ENCODE data around the gene RABEP2. TPM values are rescaled to one million over a fixed set of nuclear protein-coding genes. Genes with fewer than 3 reads are reported as not detected.

Gene RABEP2
- total RNA-seq, 1 experiment from 2014 or later = 17.5 TPM

DNA sequence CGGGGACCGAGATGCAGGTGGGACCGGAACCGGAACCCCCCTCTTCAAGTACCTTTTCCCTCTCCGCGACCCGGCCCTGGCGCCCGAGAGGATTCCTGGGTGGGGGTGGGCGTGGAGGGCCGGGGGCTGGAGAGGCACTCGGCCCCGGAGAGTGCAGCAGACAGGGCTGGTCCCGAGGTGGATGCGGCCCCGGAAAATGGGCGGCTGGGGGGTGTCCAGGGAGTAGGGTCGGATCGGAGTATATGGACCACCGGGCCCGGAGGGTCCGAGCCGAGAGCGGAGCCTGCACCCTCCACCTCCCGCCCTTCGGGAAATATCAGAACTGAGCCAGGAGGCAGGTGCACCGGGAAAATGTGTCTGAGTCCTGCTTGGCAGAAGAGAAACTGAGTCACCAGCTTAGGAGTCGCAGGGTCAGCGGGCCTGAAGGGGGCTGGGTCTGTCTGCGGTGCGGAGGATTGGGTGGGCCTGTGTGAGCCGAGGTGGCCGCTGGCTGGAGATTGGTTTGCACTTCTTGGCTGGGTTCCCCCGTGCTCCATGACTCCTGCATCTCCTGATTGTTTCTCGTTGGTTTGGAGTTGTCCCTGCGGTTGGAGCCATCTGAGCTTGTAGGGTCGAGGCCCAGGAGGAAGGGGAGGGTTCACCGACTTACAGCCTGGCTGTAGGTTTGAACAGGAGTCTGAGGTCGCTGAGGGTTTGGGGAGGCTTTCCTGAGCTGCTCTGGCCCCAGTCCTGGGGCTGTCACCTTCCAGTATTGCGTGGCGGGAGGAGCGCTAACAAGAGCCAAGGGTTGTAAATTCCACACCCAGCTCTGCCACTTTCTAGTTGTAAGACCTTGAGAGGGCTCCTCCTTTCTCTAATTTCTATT is 60.9 kb downstream of the RABEP2 start:
- Histone ChIP-seq H2BK20ac (ENCODE audit: low read depth, low read length, poor library complexity, severe bottlenecking) (no peak overlapping the region), H3K9ac (ENCODE audit: extremely low read depth, insufficient read length, low read length) (peak overlapping the region; percentile 63), H3K18ac (ENCODE audit: insufficient read length, low read depth, low read length) (no peak overlapping the region), H4K8ac (replicated peaks; ENCODE audit: insufficient read length, low read depth, low read length) (no peak overlapping the region), H2BK120ac (ENCODE audit: low read depth, low read length, poor library complexity, severe bottlenecking) (no peak overlapping the region), H3T11ph (ENCODE audit: low read length) (no peak overlapping the region), H2AK5ac (ENCODE audit: insufficient read length, low read length) (no peak overlapping the region), H2BK5ac (ENCODE audit: insufficient read length, low read length) (no peak overlapping the region), H4K5ac (ENCODE audit: insufficient read length, low read depth, low read length) (no peak overlapping the region), H3K79me2 (ENCODE audit: insufficient read depth, low read length) (peaks cover 9% of the 10 kb centered on the region; the same call in 1 of the 2 replicates), H3K9me3 (ENCODE audit: control insufficient read depth, low read depth, low read length) (no peaks in the 10 kb centered on the region), H3K4me1 (ENCODE audit: insufficient read depth, low read length) (peaks cover 1% of the 10 kb centered on the region; the same call in 1 of the 2 replicates), H4K20me1 (ENCODE audit: control insufficient read depth, insufficient read depth, insufficient read length) (no peaks in the 10 kb centered on the region), H2AFZ (ENCODE audit: low read length) (no peak overlapping the region), H2BK12ac (ENCODE audit: insufficient read length, low read depth, low read length) (no peak overlapping the region), H3K23ac (ENCODE audit: insufficient read length, low read depth, low read length) (no peak overlapping the region), H3K14ac (ENCODE audit: insufficient read depth, low read length) (no peak overlapping the region), H4K91ac (ENCODE audit: insufficient read length, low read depth, low read length) (no peak overlapping the region), H3K56ac (ENCODE audit: insufficient read length, low read depth, low read length) (no peak overlapping the region), H2BK15ac (ENCODE audit: low read depth, low read length) (no peak overlapping the region), H3K27me3 (ENCODE audit: insufficient read depth, low read length) (no peaks in the 10 kb centered on the region), H3K4me2 (ENCODE audit: insufficient read depth, insufficient read length, low read length) (peak overlapping the region; percentile 98), H3K79me1 (ENCODE audit: insufficient read depth, low read depth, low read length, poor library complexity, severe bottlenecking) (peaks cover 3% of the 10 kb centered on the region), H3K27ac (ENCODE audit: insufficient read length, low read depth, low read length) (no peak overlapping the region), H3K4ac (ENCODE audit: low read depth, low read length) (no peak overlapping the region), H3K23me2 (ENCODE audit: insufficient read length, low read depth, low read length, poor library complexity, severe bottlenecking) (peaks cover 9% of the 10 kb centered on the region)
- peak overlapping the region; percentile 96 to 97 for H3K4me3 Mint-ChIP-seq
- H3K27me3 Mint-ChIP-seq (ENCODE audit: low read depth) = no peaks in the 10 kb centered on the region; the same call in 1 of the 2 replicates
- WGBS (ENCODE audit: extremely low coverage, insufficient read length, low lambda C conversion rate) = no CpG with 5 or more reads among the region's 42 CpGs
- peaks cover 9 to 18% of the 10 kb centered on the region in 2 experiments for H3K4me1 Mint-ChIP-seq
- peaks cover 14 to 24% (median 21%) of the 10 kb centered on the region in 3 experiments for H3K36me3 Mint-ChIP-seq (ENCODE audit: insufficient read depth in 1 of 3, low read depth in 3 of 3)
- H3K9me3 Mint-ChIP-seq = no peaks in the 10 kb centered on the region
- no peak for DNase-seq
- H3K27ac Mint-ChIP-seq = peak overlapping the region in 2 of 3 experiments; percentile 100; a peak in 4 of 7 replicates
- TF ChIP-seq CTCF (conservative IDR thresholded peaks at IDR 0.05) = no peak
